ENCODE data around the gene ARMH3.

GRCh38 chr10:101939008-101939648 is 116.8 kb downstream of the ARMH3 start:
- TF ChIP-seq CTCF (conservative IDR thresholded peaks at IDR 0.05 in 1 of 2, IDR thresholded peaks at IDR 0.05 in 1 of 2; ENCODE audit: extremely low read depth in 1 of 2, insufficient read depth in 1 of 2, low read depth in 1 of 2, low read length in 2 of 2): no peak
- TF ChIP-seq EZH2 (IDR thresholded peaks at IDR 0.05; ENCODE audit: borderline replicate concordance, low read length): no peak

All from mammary epithelial cell (primary cell).